HG02884 (cell line): ENCODE results near the gene RREB1.

Experiments used
- ATAC-seq: cut with Tn5 transposase; IDR thresholded peaks from one replicate; pipeline ENCODE4 v1.9.1; 2021; ENCODE audit warnings: mild to moderate bottlenecking, moderate library complexity; ENCODE audit not compliant: unreplicated experiment

Gene RREB1

GRCh38 chr6:7121700-7122241 is 14.0 kb downstream of the RREB1 start:
- no peak for ATAC-seq

GRCh38 chr6:7122684-7123083 is 14.9 kb downstream of the RREB1 start:
- ATAC-seq: no peak

GRCh38 chr6:7124114-7124513 is 16.4 kb downstream of the RREB1 start:
- ATAC-seq: no peak

DNA sequence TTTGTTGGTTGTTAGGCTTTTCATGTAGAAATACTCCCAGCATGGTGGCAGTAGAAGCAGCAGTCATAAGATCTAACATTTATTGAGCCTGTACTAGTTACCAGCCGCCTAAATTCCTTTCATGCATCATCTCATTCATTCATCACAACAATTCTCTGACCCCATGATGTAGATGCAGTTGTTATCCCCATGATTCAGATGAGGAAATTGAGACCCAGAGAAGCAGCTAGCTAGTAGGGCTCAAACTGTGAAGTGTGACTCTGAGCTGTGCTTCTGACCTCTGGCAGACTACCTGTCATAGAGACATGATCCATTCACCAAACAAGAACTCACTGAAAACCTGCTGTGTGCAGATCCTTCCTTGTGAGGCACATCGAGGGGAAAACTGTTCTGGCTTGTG is 16.9 kb downstream of the RREB1 start:
- no peak for ATAC-seq

DNA sequence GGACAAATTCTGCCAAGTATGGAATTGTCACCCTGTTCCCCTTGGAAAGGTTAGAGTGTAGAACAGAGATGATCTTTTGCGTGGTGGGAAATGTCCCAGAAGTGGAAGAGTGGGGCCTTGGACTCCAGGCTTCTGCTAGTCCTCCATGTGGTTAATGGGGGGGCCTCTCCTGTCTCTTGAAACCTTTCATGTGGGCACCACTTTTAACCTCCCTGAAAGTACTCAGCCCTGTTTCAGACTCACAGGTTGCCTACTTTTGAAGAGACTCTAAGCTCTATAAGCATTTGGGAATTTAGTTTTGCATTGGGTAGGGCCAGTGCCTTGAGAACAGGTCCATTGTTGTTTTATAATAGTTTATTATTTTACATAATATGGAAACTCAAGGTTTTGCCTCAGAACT is 17.5 kb downstream of the RREB1 start:
- no peak for ATAC-seq

- ATAC-seq: no peak
Observed at GRCh38 chr6:7126754-7127153, 19.0 kb downstream of the RREB1 start.

DNA sequence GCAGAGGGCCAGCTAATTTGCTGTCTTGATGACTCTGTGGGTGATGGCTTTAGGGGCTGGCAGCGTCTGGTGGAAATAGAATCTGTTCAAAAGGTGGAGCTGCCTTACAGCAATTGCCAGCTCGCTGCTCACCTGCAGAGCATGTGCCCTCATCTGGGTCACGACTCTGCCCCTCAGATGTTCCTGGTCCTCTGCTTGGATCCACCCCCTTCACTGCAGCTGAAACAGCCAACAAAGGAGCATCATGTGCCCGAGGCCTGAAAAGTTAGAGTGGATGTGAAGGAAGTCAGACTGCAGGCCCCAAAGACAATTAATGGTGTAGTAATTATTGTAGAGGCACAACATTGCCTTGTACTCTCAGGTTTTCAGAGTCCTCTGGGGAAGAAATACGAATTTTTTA is 19.9 kb downstream of the RREB1 start:
- no peak for ATAC-seq

- no peak for ATAC-seq
Observed at GRCh38 chr6:7129360-7129759, 21.6 kb downstream of the RREB1 start.

DNA sequence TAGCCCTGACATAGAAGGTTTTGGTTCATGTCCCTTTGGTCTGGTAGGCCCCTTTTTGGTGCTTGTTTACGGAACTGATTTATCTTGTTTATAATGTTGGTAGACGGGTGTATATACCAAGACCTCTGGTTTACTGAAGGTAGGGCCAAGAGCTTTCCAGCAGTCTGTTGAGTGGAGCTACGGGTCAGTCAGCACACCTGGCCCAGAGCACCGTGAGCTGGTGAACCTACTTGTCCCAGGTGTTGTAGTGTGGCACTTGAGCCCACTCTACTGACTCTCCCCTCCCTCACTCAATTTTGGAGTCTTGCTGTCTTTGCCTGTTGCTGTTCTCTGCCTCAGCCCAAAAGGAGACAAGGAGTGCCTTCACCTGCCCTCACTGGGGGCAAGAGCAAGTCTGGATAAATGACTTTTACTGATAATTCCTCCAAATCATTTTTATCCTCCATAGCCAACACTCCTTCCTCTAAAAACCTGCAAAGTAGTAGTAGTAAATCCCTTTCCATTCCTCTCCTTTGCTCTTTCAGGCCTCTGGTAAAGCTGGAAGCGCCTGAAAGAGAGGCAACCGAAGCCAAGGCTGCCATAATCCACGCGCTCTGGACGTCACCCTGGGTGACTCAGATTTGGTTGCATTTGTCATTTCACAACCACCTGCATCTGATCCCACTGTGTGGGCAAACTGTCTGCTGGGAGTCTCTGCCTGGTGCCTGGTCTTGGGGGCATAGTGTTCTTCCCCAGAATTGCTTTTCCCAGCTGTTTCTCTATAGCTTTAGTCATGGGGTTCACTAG is 22.2 kb downstream of the RREB1 start:
- ATAC-seq: no peak

GRCh38 chr6:7131390-7131789 is 23.6 kb downstream of the RREB1 start:
- ATAC-seq: no peak

DNA sequence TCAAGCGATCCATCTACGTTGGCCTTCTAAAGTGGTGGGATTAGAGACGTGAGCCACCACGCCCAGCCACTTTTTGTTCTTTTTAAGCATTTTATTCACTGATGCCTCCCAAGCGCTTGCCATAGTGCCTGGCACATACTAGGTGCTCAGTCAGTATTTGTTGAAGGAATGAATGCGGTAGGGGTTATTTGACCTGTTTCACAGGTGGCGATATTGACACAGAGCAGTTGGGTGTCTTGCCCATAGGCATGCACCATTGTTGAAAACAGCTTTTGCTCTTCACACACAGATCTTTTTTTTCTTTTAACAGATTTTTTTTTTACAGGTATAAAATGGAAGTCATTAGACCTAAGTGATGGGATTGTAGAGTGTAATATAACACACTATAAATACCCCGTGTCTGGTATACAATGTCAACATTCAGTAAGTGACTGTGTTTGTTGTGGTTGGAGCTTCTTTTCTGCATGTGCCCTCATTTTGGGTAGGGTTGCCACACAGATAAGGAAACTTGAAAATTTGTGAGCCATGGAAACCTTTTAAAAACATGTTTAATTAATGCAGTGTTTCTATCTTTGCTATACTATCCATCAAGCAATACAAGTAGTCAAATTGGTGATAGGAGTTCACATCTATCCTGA is 24.8 kb downstream of the RREB1 start:
- ATAC-seq: no peak

GRCh38 chr6:7134999-7135745 is 27.4 kb downstream of the RREB1 start:
- no peak for ATAC-seq

GRCh38 chr6:7135755-7136154 is 28.0 kb downstream of the RREB1 start:
- no peak for ATAC-seq

DNA sequence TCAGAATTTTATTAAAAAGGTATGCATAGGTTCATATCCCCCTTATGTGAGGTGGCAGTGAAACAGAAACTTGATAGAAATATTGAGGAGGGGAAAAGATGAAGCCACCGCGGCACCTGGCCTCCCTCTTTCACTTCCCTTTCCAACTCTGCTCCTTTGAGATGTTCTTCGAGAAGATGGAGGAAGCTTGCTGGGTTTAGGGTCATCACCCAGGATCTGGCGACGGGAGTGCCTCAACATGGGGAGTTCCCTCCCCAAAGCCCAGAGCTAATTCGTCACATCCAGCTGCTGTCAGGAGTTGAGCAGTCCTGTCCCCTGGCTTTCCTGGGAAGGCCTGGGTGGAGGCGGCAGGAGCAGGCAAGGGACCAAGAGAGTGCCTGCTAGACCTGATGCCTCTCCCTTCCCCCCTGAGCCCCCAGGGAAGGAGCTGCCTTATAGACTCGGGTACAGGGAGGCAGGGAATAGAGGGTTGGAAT is 29.1 kb downstream of the RREB1 start:
- peak; percentile 38 for ATAC-seq

DNA sequence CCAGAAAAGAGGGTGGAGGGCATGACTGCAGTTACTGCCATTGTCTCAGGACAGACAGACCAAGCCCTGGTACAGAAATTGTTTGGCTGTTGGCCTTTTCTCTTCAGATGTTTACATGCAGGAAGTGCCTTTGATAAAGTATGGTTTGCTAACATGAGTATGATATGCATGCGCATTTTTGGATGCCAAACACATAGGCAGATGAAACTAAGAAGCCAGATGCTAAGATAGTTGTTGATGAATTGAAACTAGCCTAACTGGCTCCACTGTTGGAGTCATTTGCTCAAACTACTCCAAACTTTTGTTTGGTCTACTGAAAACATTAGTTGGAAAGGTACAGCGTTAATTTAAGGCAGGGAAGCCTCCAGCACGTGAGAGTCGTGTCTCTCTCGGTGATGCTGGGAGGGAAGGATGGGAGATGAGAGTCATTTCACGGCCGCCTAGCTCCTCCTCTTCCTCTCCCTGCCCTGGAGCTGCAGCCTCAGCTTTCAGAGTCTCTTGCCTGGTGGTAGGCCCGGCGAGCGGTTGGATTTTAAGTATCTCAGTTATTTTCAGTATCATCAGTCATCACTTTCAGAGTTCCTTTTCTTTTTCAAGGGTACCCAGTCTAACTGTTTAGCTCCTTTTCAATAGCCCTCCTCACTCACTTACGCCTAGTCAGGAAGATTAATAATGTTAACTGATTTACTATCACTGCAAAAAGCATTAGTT is 29.7 kb downstream of the RREB1 start:
- peak; percentile 46 for ATAC-seq

GRCh38 chr6:7138046-7138531 is 30.3 kb downstream of the RREB1 start:
- ATAC-seq: no peak

DNA sequence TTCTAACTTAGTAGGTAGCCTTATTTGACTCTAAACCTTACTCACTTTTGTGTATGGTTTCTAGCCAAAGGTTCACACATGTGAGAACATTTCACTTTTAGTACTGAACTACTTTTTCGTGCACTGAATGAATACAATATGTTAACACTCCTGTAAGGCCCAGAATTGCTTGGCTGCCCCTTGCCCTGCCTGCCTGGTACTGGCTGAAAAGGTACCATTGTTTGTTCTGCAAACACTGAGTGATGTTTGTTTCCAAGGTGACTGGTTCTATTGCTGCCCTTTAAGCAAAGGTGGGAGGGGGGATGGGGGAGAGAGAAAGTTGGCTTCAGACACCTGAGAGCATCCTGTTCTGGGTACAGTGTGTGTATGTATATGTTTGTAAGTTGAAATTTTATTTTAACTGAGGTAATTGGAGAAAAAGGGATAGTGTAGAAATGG is 31.2 kb downstream of the RREB1 start:
- no peak for ATAC-seq

DNA sequence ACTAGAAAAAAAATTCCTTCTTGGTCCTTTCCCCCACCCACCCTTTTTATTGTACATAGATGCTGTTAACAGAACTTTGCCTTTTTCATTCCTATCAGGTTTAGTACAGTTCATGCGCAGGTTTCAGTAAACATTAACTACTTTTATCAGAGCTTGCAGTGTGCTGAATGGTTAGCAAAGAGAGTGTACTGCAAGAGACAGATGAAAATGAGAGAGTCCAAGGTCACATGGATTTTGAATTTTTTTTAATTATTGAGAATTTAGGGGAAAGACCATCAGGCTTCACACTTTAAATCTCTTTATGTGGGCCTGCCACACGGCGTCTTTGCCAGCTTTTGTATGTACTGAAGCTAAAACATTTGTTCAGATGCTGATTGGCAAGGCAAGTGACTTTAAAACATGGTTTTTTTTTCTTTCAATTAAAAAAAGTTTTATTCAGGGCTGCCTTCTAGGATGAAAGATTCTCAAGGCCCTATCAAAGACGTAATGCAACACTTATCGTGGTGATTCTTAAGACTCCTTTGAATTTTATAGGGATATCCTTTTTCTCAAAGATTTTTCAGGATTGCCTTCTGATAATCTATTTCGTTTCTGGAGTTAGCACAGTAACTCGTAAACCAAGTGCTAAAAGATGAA is 32.2 kb downstream of the RREB1 start:
- ATAC-seq: no peak

DNA sequence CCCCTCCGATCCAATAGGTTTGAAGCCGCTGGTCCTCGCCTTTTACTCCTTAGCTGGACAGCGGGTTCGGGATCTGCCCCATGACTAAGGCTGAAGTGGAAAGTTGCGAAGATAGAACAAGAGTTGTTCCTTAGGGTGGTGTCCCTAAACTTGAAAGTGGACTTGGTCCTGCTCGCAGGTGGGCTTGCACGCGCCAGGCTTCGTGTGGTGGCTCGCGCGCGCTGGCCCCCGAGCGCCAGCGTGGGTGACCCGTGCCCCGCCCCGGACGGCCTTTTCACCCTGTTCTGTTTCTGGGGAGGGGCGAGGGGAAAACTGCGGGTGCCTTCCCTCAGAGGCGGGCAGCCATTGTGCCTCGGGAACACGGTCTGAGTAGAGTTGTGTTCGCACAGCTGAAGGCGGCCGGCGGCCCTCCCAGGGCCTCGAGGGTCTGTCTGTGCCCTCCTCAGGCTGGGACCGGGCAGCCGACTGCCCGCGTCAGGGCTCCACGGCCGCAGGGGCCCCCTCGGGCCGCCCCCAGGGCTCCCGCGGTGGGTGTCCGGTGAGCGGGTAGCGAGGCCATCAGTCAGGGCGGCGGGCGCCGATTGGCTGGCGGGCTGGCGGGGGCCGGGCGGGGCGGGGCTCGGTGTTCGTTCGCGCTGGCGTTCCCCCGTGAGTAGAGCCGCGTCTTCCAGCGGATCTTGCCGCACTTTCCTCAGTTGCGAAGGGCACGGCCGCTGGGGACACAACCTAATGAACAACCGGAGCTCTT is 33.0 kb downstream of the RREB1 start:
- ATAC-seq: peak; percentile 49
